Ishikawa (cell line): ENCODE results near the gene EVPL.

Experiments
- CEBPB ChIP-seq: IDR thresholded peaks from 2 replicates; pipeline ENCODE4 v1.6.1; 2012
- CREB1 ChIP-seq: IDR thresholded peaks from 2 replicates; pipeline ENCODE4 v1.6.1; 2012; ENCODE audit warnings: low read depth
- EGR1 ChIP-seq: IDR thresholded peaks from 2 replicates; pipeline ENCODE4 v1.6.1; 2012
- EP300 ChIP-seq: IDR thresholded peaks from 2 replicates; pipeline ENCODE4 v1.6.1; 2012; ENCODE audit warnings: borderline replicate concordance
- FOXM1 ChIP-seq: IDR thresholded peaks from 2 replicates; pipeline ENCODE4 v1.6.1; 2012; ENCODE audit warnings: low read depth, borderline replicate concordance
- NFIC ChIP-seq: IDR thresholded peaks from 2 replicates; pipeline ENCODE4 v1.6.1; 2012
- RAD21 ChIP-seq: IDR thresholded peaks from 2 replicates; pipeline ENCODE4 v1.6.1; 2012; ENCODE audit warnings: low read depth
- TAF1 ChIP-seq: IDR thresholded peaks from 2 replicates; pipeline ENCODE4 v1.6.1; 2012; ENCODE audit warnings: low read depth, mild to moderate bottlenecking
- TCF12 ChIP-seq: IDR thresholded peaks from 2 replicates; pipeline ENCODE4 v1.6.1; 2012; ENCODE audit warnings: low read depth
- TEAD4 ChIP-seq: IDR thresholded peaks from 2 replicates; pipeline ENCODE4 v1.6.1; 2012
- YY1 ChIP-seq: IDR thresholded peaks from 2 replicates; pipeline ENCODE4 v1.6.1; 2012; ENCODE audit warnings: low read depth
- ZBTB7A ChIP-seq: IDR thresholded peaks from 2 replicates; pipeline ENCODE4 v1.6.1; 2012; ENCODE audit warnings: low read depth
- TF ChIP-seq, protein P1 (sequence below): IDR thresholded peaks from 2 replicates; pipeline ENCODE4 v1.6.1; 2012
- TF ChIP-seq, protein P2 (sequence below): IDR thresholded peaks from 2 replicates; pipeline ENCODE4 v1.6.1; 2012; ENCODE audit warnings: low read depth, mild to moderate bottlenecking
- TF ChIP-seq, protein P3 (sequence below): IDR thresholded peaks from 2 replicates; pipeline ENCODE4 v1.6.1; 2012

Gene EVPL

GRCh38 chr17:76009447-76009846, 17.7 kb downstream of the EVPL start:
- no peak for TF ChIP-seq RAD21
- no peak for TF ChIP-seq FOXM1
- no peak for TF ChIP-seq TEAD4
- TF ChIP-seq ZBTB7A, result no peak
- TF ChIP-seq, protein P1, sequence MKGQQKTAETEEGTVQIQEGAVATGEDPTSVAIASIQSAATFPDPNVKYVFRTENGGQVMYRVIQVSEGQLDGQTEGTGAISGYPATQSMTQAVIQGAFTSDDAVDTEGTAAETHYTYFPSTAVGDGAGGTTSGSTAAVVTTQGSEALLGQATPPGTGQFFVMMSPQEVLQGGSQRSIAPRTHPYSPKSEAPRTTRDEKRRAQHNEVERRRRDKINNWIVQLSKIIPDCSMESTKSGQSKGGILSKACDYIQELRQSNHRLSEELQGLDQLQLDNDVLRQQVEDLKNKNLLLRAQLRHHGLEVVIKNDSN, result no peak
- TF ChIP-seq CREB1, result no peak
- no peak for TF ChIP-seq NFIC
- no peak for TF ChIP-seq TAF1
- TF ChIP-seq, protein P2, sequence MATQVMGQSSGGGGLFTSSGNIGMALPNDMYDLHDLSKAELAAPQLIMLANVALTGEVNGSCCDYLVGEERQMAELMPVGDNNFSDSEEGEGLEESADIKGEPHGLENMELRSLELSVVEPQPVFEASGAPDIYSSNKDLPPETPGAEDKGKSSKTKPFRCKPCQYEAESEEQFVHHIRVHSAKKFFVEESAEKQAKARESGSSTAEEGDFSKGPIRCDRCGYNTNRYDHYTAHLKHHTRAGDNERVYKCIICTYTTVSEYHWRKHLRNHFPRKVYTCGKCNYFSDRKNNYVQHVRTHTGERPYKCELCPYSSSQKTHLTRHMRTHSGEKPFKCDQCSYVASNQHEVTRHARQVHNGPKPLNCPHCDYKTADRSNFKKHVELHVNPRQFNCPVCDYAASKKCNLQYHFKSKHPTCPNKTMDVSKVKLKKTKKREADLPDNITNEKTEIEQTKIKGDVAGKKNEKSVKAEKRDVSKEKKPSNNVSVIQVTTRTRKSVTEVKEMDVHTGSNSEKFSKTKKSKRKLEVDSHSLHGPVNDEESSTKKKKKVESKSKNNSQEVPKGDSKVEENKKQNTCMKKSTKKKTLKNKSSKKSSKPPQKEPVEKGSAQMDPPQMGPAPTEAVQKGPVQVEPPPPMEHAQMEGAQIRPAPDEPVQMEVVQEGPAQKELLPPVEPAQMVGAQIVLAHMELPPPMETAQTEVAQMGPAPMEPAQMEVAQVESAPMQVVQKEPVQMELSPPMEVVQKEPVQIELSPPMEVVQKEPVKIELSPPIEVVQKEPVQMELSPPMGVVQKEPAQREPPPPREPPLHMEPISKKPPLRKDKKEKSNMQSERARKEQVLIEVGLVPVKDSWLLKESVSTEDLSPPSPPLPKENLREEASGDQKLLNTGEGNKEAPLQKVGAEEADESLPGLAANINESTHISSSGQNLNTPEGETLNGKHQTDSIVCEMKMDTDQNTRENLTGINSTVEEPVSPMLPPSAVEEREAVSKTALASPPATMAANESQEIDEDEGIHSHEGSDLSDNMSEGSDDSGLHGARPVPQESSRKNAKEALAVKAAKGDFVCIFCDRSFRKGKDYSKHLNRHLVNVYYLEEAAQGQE, result no peak
- TF ChIP-seq, protein P3, sequence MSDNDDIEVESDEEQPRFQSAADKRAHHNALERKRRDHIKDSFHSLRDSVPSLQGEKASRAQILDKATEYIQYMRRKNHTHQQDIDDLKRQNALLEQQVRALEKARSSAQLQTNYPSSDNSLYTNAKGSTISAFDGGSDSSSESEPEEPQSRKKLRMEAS, result no peak

- no peak for TF ChIP-seq ZBTB7A
- TF ChIP-seq FOXM1, result no peak
- TF ChIP-seq, protein P2, result no peak
- TF ChIP-seq NFIC, result no peak
- TF ChIP-seq, protein P1, result no peak
- TF ChIP-seq CEBPB, result no peak
- no peak for TF ChIP-seq TCF12
- no peak for TF ChIP-seq EP300
- no peak for TF ChIP-seq TAF1
- TF ChIP-seq TEAD4, result no peak
- TF ChIP-seq CREB1, result no peak
- TF ChIP-seq, protein P3, result no peak
- no peak for TF ChIP-seq RAD21
- no peak for TF ChIP-seq EGR1
- no peak for TF ChIP-seq YY1
These were observed 18.3 kb downstream of the EVPL start for GRCh38 chr17:76008630-76009425.

- TF ChIP-seq, protein P1, result no peak
- TF ChIP-seq YY1 (no peak), TAF1 (no peak), TEAD4 (no peak), EGR1 (no peak), CEBPB (no peak), NFIC (no peak), RAD21 (no peak)
These were observed 18.9 kb downstream of the EVPL start for GRCh38 chr17:76008208-76008607.

DNA sequence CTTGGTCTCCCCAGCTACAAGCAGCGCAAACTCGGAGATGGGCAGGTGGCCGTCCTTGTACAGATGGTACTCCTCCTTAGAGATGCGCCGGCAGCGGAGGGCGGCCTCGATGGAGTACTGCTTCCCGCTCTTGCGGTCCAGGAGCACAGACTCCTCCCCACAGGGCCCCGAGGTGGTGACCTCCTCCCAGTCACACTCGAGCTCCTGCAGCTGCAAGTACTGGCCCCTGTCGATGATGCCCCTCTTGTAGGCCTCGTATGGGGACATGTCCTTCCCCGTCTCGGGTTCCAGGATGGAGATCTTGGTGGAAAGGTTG, 19.3 kb downstream of the EVPL start:
- TF ChIP-seq CREB1, result no peak
- TF ChIP-seq ZBTB7A, result no peak
- TF ChIP-seq, protein P3, result no peak
- TF ChIP-seq, protein P1, result no peak
- no peak for TF ChIP-seq TEAD4
- TF ChIP-seq EP300, result no peak
- no peak for TF ChIP-seq YY1
- no peak for TF ChIP-seq TAF1
- TF ChIP-seq TCF12, result no peak

GRCh38 chr17:76007131-76007849, 19.8 kb downstream of the EVPL start:
- TF ChIP-seq TCF12 (no peak), YY1 (no peak), TAF1 (no peak), ZBTB7A (no peak), EGR1 (no peak), EP300 (no peak), CREB1 (no peak), TEAD4 (no peak), NFIC (no peak), FOXM1 (no peak), CEBPB (no peak), RAD21 (no peak)
- TF ChIP-seq, protein P3, result no peak
- TF ChIP-seq, protein P1, result no peak
- TF ChIP-seq, protein P2, result no peak
